K562 (cell line): ENCODE measurements around the gene RERE. TPM values are rescaled to one million over a fixed set of nuclear protein-coding genes. Genes with fewer than 3 reads are reported as not detected.

Source experiments
- ATAC-seq: fragments of 200-7000 bp; cut with Tn5 transposase; 3 replicates; pipeline ENCODE4 v1.9.1; 2020; ENCODE audit warnings: moderate library complexity
- BruUV-seq: library from RNA; stranded (reverse); fragments of 400-500 nt; replicated peaks from 2 replicates; lab custom pipeline; 2021; lab: Mats Ljungman, UMichigan
- CTCF ChIA-PET: fragments of 300-600 bp; formaldehyde crosslinking; extraction: SDS; loops from one replicate; lab custom pipeline; 2021; ENCODE audit warnings: low intra/inter-chr PET ratio; lab: Yijun Ruan, JAX
- POLR2A ChIA-PET: fragments of 300-600, 350-650 bp; sonication (Branson Sonifier 250); formaldehyde crosslinking; extraction: SDS; loops from one replicate; lab custom pipeline; 2021; ENCODE audit warnings: antibody characterized with exemption, inconsistent platforms; lab: Yijun Ruan, JAX
- DNase-seq, 4 experiments: peaks; one replicate each; pipeline versions ENCODE4 v3.0.0 to v3.0.0-alpha.2; 2011 to 2018; ENCODE audit warnings: low spot score in 3 of 4, mixed read lengths in 3 of 4; ENCODE audit errors: extremely low read depth in 1 of 4
- FAIRE-seq: peaks from 2 replicates; lab custom pipeline; 2011; peaks lifted over from hg19 to GRCh38; lab: Jason Lieb, UNC
- H2AFZ ChIP-seq: 2 replicates; pipeline ENCODE4 v1.6.0; 2011; ENCODE audit warnings: low read depth, low read length, control low read depth, inconsistent platforms
- H3K27ac ChIP-seq: fragments of 200-600 bp; 3 replicates; pipeline ENCODE4 v1.8.0; 2011; ENCODE audit warnings: low read depth, mild to moderate bottlenecking, control low read depth, inconsistent platforms, low read length, moderate library complexity, mixed read lengths; ENCODE audit errors: extremely low read depth
- H3K27me3 ChIP-seq, 2 experiments: fragments of 300-600 bp in 1 of 2; 2 replicates in 1 of 2; 3 replicates in 1 of 2; pipeline versions ENCODE4 v1.6.0 to v1.8.0; 2011; ENCODE audit warnings: inconsistent platforms in 2 of 2, low read length in 2 of 2, mild to moderate bottlenecking in 1 of 2, mixed read lengths in 1 of 2, moderate library complexity in 1 of 2; ENCODE audit not compliant: control insufficient read depth in 2 of 2, insufficient read depth in 2 of 2
- H3K36me3 ChIP-seq: fragments of 300-600 bp; 3 replicates; pipeline ENCODE4 v1.8.0; 2011; ENCODE audit warnings: mild to moderate bottlenecking, low read length, inconsistent platforms; ENCODE audit not compliant: control insufficient read depth, insufficient read depth
- H3K4me1 ChIP-seq, 2 experiments: fragments of 200-600 bp in 1 of 2; replicated peaks in 1 of 2; 2 replicates in 1 of 2; 3 replicates in 1 of 2; pipeline versions ENCODE4 v1.5.1 to v1.8.0; 2011; ENCODE audit warnings: inconsistent platforms in 2 of 2, low read length in 2 of 2, mild to moderate bottlenecking in 1 of 2, mixed read lengths in 1 of 2, moderate library complexity in 1 of 2; ENCODE audit not compliant: control insufficient read depth in 2 of 2, insufficient read depth in 2 of 2
- H3K4me2 ChIP-seq: 2 replicates; pipeline ENCODE4 v1.6.1; 2011; ENCODE audit warnings: low read length, control low read depth, inconsistent platforms, mixed read lengths; ENCODE audit not compliant: insufficient read depth
- H3K4me3 ChIP-seq: fragments of 200-600 bp; sonication (generic), shearing (Covaris generic); 2 replicates; pipeline ENCODE4 v1.5.1; 2016; ENCODE audit warnings: control low read depth, inconsistent platforms
- H3K79me2 ChIP-seq: fragments of 200-600 bp; 3 replicates; pipeline ENCODE4 v1.8.0; 2011; ENCODE audit warnings: low read length, inconsistent platforms; ENCODE audit not compliant: control insufficient read depth, insufficient read depth
- H3K9ac ChIP-seq, 2 experiments: 2 replicates each; pipeline versions ENCODE4 v1.6.0 to v1.6.1; 2011; ENCODE audit warnings: low read depth in 2 of 2, low read length in 2 of 2, control low read depth in 1 of 2, inconsistent platforms in 1 of 2, mild to moderate bottlenecking in 1 of 2, mixed read lengths in 1 of 2; ENCODE audit not compliant: insufficient read depth in 1 of 2
- H3K9me1 ChIP-seq: one replicate; pipeline ENCODE4 v1.6.0; 2011; ENCODE audit warnings: inconsistent platforms, mild to moderate bottlenecking, low read length, moderate library complexity; ENCODE audit not compliant: control insufficient read depth, insufficient read depth
- H3K9me3 ChIP-seq: replicated peaks from 2 replicates; pipeline ENCODE4 v1.5.1; 2011; ENCODE audit warnings: low read depth, low read length, inconsistent platforms; ENCODE audit not compliant: control insufficient read depth, insufficient read depth
- H4K20me1 ChIP-seq: replicated peaks from 2 replicates; pipeline ENCODE4 v1.6.1; 2011; ENCODE audit warnings: low read length, inconsistent platforms, mixed read lengths; ENCODE audit not compliant: control insufficient read depth, insufficient read depth
- HINFP ChIP-seq: fragments of 450-650 bp; conservative IDR thresholded peaks from 2 replicates; pipeline ENCODE4 v1.6.1; 2016; ENCODE audit warnings: missing genetic modification characterization, low read depth, mild to moderate bottlenecking, control low read depth, missing compliant biosample characterization
- HNRNPL ChIP-seq: fragments of 200-400 bp; formaldehyde crosslinking; IDR thresholded peaks from 2 replicates; pipeline ENCODE4 v1.6.1; 2017; ENCODE audit warnings: low read depth, mild to moderate bottlenecking, low read length
- MYBL2 ChIP-seq, 2 experiments: fragments of 450-650 bp in 1 of 2; sonication (generic) in 1 of 2; formaldehyde crosslinking in 1 of 2; IDR thresholded peaks; 2 replicates each; pipeline versions ENCODE4 v1.6.1 to v1.8.1; 2017 to 2022; ENCODE audit warnings: borderline replicate concordance in 1 of 2, inconsistent platforms in 1 of 2, low read depth in 1 of 2, mild to moderate bottlenecking in 1 of 2, missing genetic modification reagents in 1 of 2, moderate library complexity in 1 of 2
- ZFPM2 ChIP-seq: fragments of 250-450 bp; sonication (Bioruptor Pico); IDR thresholded peaks from 2 replicates; pipeline ENCODE4 v1.5.1; 2022; ENCODE audit warnings: mild to moderate bottlenecking
- WGBS: fragments of 100-300 bp; shearing (Covaris generic); methylation state at CpG from one replicate; pipeline ENCODE4 v1.1.6; 2016; ENCODE audit warnings: low coverage, mixed read lengths; ENCODE audit not compliant: insufficient coverage; ENCODE audit errors: missing lambda C conversion rate; 5-methylcytosine and 5-hydroxymethylcytosine counted together
- in situ Hi-C: fragments of 300-500 bp; cut with MboI; formaldehyde crosslinking; loops from 4 replicates; pipeline ENCODE4 v1.15.0; 2018; ENCODE audit warnings: inconsistent platforms, mixed read lengths
- intact Hi-C: fragments of 100-400 bp; cut with micrococcal nuclease; formaldehyde crosslinking; loops from 2 replicates; pipeline ENCODE4 v1.14.2; 2022
- polyA plus RNA-seq, 8 experiments: library from polyadenylated mRNA; depleted of rRNA in 4 of 8; stranded (reverse) in 5 of 8; unstranded in 3 of 8; fragments of >200 nt; fragmentation: Nextera tagmentation in 2 of 8; fragmentation: Illumina TruSeq in 1 of 8; extraction: Ambion mirVana in 2 of 8; extraction: Trizol in 1 of 8; gene quantifications; 2 replicates each; pipeline versions ENCODE4 v1.2.1 to v1.2.3, GENCODE V29; 2011 to 2014; ENCODE audit warnings: inconsistent platforms in 1 of 8, missing spikeins in 1 of 8
- total RNA-seq, 7 experiments: library from RNA; depleted of rRNA in 6 of 7; stranded (reverse); fragments of >200 nt in 6 of 7; fragmentation: Illumina TruSeq in 2 of 7; extraction: Trizol in 2 of 7; gene quantifications; 2 replicates each; pipeline versions ENCODE4 v1.2.1 to v1.2.3, GENCODE V29; 2011 to 2021; ENCODE audit warnings: low replicate concordance in 1 of 7
- TF ChIP-seq, protein P1 (sequence below): fragments of 250-450 bp; sonication (Bioruptor Pico); IDR thresholded peaks from 2 replicates; pipeline ENCODE4 v1.5.0; 2022; ENCODE audit warnings: mild to moderate bottlenecking
- TF ChIP-seq, protein P2 (sequence below): fragments of 450-650 bp; IDR thresholded peaks from 2 replicates; pipeline ENCODE4 v1.6.1; 2014; ENCODE audit warnings: low read depth, mild to moderate bottlenecking, moderate library complexity, borderline replicate concordance

Gene RERE
- total and polyA plus RNA-seq, 9 of the 15 experiments (the other 6 are each of a cell fraction or from before 2014, with no cell fraction given): 3.0 to 51.5 (median 13.4) TPM

- intact Hi-C loops: no loop called here
- H2AFZ ChIP-seq: no peak overlapping the region
These were observed 173.6 kb downstream of the RERE start for GRCh38 chr1:8643542-8644536.

More at GRCh38 chr1:8643542-8644536, 173.6 kb downstream of the RERE start:
- no peak overlapping the region for H3K9ac ChIP-seq
- H3K27ac ChIP-seq: no peak overlapping the region
- no TSS peak for BruUV-seq
- no peaks in the 10 kb centered on the region for H3K4me1 ChIP-seq
- H3K4me3 ChIP-seq: no peak overlapping the region
- H3K36me3 ChIP-seq: peaks cover 12% of the 10 kb centered on the region; the same call in 2 of the 3 replicates
- TF ChIP-seq HNRNPL (no peak), HINFP (tag) (no peak), MYBL2 (IDR thresholded peaks at IDR 0.05; ENCODE audit: low read depth) (no peak), MYBL2 (CRISPR knock-in tag; IDR thresholded peaks at IDR 0.05; ENCODE audit: borderline replicate concordance) (no peak), ZFPM2 (CRISPR knock-in tag) (no peak)
- TF ChIP-seq, protein P1, sequence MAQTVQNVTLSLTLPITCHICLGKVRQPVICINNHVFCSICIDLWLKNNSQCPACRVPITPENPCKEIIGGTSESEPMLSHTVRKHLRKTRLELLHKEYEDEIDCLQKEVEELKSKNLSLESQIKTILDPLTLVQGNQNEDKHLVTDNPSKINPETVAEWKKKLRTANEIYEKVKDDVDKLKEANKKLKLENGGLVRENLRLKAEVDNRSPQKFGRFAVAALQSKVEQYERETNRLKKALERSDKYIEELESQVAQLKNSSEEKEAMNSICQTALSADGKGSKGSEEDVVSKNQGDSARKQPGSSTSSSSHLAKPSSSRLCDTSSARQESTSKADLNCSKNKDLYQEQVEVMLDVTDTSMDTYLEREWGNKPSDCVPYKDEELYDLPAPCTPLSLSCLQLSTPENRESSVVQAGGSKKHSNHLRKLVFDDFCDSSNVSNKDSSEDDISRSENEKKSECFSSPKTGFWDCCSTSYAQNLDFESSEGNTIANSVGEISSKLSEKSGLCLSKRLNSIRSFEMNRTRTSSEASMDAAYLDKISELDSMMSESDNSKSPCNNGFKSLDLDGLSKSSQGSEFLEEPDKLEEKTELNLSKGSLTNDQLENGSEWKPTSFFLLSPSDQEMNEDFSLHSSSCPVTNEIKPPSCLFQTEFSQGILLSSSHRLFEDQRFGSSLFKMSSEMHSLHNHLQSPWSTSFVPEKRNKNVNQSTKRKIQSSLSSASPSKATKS (CRISPR knock-in tag): no peak
- TF ChIP-seq, protein P2, sequence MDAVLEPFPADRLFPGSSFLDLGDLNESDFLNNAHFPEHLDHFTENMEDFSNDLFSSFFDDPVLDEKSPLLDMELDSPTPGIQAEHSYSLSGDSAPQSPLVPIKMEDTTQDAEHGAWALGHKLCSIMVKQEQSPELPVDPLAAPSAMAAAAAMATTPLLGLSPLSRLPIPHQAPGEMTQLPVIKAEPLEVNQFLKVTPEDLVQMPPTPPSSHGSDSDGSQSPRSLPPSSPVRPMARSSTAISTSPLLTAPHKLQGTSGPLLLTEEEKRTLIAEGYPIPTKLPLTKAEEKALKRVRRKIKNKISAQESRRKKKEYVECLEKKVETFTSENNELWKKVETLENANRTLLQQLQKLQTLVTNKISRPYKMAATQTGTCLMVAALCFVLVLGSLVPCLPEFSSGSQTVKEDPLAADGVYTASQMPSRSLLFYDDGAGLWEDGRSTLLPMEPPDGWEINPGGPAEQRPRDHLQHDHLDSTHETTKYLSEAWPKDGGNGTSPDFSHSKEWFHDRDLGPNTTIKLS: no peak
- no peaks in the 10 kb centered on the region for H3K9me1 ChIP-seq
- WGBS: 90% methylated on average over 6 of the region's 6 CpGs
- H3K4me2 ChIP-seq: no peak overlapping the region
- FAIRE-seq (no peak), DNase-seq (no peak), ATAC-seq (no peak)
- H3K9me3 ChIP-seq: no peaks in the 10 kb centered on the region
- H3K27me3 ChIP-seq: no peaks in the 10 kb centered on the region
- ChIA-PET CTCF (no interaction called here), POLR2A (interaction anchor here (0.7 to 1.6 kb wide), 3 partner anchors 17 to 80 kb away, joined by 3 to 5 read pairs (median 3); no protein-coding TSS in a partner anchor)
- peaks cover 35% of the 10 kb centered on the region for H4K20me1 ChIP-seq
- H3K79me2 ChIP-seq: peaks cover 23% of the 10 kb centered on the region; the same call in 2 of the 3 replicates
- in situ Hi-C loops: no loop called here
